CD4-positive, alpha-beta T cell treated with Interferon alpha-2 for 1 hour (primary cell): ENCODE data around the gene DNPH1.

Experiments
- DNase-seq, 2 donors: peaks; one replicate each; pipeline ENCODE4 v3.0.0-alpha.2; 2020 to 2022

The DNPH1 gene

DNA sequence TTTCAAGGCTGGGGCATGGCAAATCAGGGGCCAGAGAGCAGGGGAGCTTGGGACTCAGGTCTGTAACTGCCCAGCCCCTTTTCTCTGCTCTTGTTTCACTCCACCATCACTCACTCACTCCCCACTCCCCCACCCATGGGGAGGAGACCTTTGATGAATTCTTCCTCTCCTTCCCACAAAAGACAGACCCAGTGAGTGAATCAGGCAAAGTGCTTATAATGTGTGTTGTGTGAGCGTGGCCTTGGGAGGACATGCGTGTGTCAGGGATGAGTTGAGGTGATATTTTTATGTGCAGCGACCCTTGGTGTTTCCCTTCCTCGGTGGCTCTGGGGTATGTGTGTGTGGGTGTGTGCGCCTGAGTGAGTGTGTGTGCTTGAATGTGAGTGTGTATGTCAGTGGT lies 48.3 kb downstream of the DNPH1 start:
- DNase-seq = no peak

DNA sequence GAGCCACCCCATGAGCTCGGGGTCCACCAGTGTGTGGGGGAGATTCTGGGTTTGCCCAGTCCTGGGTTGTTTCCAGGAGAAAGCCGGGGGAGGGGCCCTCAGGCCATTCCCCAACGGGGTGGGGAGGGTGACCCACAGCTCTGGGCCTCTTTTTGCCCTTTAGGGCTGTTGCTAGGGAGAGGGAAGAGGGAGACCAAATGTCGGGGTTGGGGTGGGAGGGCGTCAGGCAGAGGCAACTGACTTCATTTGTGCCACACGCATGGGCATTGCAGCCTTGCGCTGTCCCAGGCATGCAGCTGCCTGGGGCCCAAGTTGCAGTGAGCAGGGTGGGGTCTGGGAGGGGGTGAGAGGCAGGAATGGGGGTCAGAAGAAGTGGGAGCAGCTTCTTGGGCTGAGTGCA lies 49.2 kb downstream of the DNPH1 start:
- no peak for DNase-seq

DNA sequence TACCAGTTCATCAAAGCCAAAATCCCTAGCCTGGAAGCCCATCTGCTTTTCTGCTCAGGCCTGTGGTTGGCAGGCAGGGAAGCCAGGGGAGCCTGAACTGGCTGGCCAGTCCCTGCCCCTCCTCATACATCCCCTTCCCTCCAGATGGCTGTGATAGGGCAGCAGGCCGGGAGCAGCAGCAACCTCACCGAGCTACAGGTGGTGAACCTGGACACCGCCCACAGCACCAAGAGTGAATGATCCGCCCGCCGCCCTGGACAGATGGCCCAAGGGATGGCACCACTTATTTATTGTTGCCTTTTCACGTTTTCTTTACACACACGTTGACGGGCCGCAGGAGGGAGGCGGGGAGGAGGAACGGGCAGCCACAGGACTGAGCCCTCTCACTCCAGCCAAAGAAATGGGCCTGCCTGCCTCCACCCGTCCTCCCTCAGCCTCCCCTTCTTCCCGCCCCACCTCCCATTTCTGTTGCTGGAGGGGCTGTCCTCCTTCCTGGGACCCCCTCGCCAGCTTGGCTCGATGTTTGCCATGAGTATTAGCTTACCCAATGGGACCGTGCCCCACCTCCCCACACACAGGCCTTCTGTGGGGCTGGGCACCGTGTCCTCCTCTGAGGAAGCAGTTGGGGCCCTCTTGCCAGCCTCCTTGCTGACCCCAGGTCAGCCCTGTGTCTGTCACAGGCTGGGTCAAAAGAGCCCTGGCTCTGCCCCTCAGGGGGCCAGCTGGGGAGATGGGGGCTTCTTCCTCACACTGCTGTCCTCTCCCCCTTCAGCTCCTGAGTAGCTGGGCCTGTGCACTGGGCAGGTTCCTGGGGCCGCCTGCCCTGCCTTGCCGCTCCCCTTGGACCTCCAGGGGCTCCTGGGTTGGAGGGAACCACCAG lies 50.1 kb downstream of the DNPH1 start:
- DNase-seq = no peak

DNA sequence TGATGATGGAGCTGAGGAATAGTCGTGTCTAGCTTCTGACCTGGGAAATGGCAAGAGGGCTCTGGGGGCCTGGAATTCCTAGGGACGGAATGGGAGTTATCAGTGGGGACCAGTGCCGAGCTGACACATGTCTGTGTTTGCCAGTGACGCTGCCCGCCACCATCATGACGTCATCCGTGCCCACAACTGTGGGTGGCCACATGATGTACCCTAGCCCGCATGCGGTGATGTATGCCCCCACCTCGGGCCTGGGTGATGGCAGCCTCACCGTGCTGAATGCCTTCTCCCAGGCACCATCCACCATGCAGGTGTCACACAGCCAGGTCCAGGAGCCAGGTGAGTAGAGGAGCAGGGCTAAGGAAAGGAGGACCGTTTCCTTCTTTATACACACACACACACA lies 51.1 kb downstream of the DNPH1 start:
- no peak for DNase-seq

DNA sequence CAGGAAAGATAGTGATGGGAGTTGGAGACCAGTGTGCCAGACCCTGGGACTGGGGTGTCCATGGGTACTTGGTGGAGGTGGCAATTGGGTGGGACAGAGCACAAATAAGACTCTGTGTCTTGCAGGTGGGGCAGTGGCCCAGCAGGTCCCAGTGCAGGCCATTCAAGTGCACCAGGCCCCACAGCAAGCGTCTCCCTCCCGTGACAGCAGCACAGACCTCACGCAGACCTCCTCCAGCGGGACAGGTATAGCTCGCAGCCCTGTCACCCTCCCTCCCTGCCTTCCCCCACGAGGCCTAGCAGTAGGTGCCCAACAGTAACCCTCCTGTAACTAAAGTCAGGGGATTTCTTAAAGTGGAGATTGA lies 52.9 kb downstream of the DNPH1 start:
- no peak for DNase-seq

DNA sequence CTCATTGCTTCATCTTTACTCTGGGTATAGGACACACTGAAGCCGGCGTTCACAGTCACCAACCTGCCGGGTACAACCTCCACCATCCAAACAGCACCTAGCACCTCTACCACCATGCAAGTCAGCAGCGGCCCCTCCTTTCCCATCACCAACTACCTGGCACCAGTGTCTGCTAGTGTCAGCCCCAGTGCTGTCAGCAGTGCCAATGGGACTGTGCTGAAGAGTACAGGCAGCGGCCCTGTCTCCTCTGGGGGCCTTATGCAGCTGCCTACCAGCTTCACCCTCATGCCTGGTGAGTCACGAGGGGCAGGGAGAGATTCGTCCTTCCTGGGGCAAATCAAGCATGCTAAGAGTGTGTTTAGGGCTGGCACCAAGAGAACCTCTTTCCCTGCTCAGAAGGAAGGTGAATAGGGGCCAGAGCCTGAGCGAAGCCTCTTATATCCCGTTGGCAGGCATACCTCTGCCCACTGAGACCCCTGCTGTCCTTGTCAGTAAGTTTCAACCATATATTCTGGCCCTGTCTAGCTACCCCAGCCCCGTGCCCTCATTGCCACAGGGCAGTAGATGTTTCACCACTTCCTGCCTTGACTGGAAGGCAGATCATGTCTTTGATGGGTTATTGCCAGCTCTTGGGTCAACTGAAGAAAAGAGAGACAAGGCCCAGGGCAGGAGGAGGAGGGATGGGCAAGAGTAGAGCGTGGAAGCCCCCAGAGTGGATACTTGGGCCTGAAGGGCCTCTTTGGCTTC lies 53.4 kb downstream of the DNPH1 start:
- no peak for DNase-seq
